Fibroblast of lung (primary cell): ENCODE data around the gene ERGIC1. TPM values are rescaled to one million over a fixed set of nuclear protein-coding genes. Genes with fewer than 3 reads are reported as not detected.

Experiments
- DNase-seq, 2 donors: peaks; one replicate each; pipeline versions ENCODE4 v3.0.0 to v3.0.0-alpha.2; 2010; ENCODE audit warnings: low read depth in 2 of 2
- H2AFZ ChIP-seq: 2 replicates; pipeline ENCODE4 v1.5.1; 2012; ENCODE audit warnings: low read length, control low read depth, inconsistent platforms
- H3K27ac ChIP-seq: 2 replicates; pipeline ENCODE4 v1.5.1; 2011; ENCODE audit warnings: low read length, control low read depth; ENCODE audit not compliant: insufficient read depth
- H3K27me3 ChIP-seq: 2 replicates; pipeline ENCODE4 v1.5.1; 2011; ENCODE audit warnings: mild to moderate bottlenecking, low read length; ENCODE audit not compliant: control insufficient read depth, insufficient read depth
- H3K36me3 ChIP-seq: 2 replicates; pipeline ENCODE4 v1.5.1; 2011; ENCODE audit warnings: low read length; ENCODE audit not compliant: control insufficient read depth, insufficient read depth
- H3K4me1 ChIP-seq: 2 replicates; pipeline ENCODE4 v1.5.1; 2011; ENCODE audit warnings: low read length; ENCODE audit not compliant: control insufficient read depth, insufficient read depth; ENCODE audit errors: extremely low read depth
- H3K4me2 ChIP-seq: 2 replicates; pipeline ENCODE4 v1.5.1; 2011; ENCODE audit warnings: low read length, control low read depth; ENCODE audit not compliant: insufficient read depth; ENCODE audit errors: extremely low read depth
- H3K4me3 ChIP-seq, 4 experiments: fragments of 200-600 bp in 1 of 4; sonication (generic) in 1 of 4; replicated peaks in 1 of 4; 2 replicates each; pipeline ENCODE4 v1.5.1; 2011 to 2016; ENCODE audit warnings: low read length in 4 of 4, low read depth in 3 of 4, mild to moderate bottlenecking in 3 of 4, control low read depth in 2 of 4, inconsistent platforms in 1 of 4, mixed read lengths in 1 of 4; ENCODE audit not compliant: insufficient read depth in 1 of 4; ENCODE audit errors: control extremely low read depth in 1 of 4
- H3K79me2 ChIP-seq: 2 replicates; pipeline ENCODE4 v1.5.1; 2012; ENCODE audit warnings: mild to moderate bottlenecking, low read length, inconsistent platforms; ENCODE audit not compliant: control insufficient read depth, insufficient read depth
- H3K9ac ChIP-seq: 2 replicates; pipeline ENCODE4 v1.5.1; 2011; ENCODE audit warnings: mild to moderate bottlenecking, low read length, control low read depth; ENCODE audit not compliant: insufficient read depth
- H3K9me3 ChIP-seq: 2 replicates; pipeline ENCODE4 v1.5.1; 2012; ENCODE audit warnings: low read depth, low read length; ENCODE audit not compliant: control insufficient read depth, insufficient read depth
- H4K20me1 ChIP-seq: 2 replicates; pipeline ENCODE4 v1.5.1; 2011; ENCODE audit warnings: low read length; ENCODE audit not compliant: control insufficient read depth, insufficient read depth; ENCODE audit errors: extremely low read depth
- CTCF ChIP-seq, 2 donors: IDR thresholded peaks in 1 of 2; conservative IDR thresholded peaks in 1 of 2; 1 replicate in 1 of 2; 2 replicates in 1 of 2; pipeline ENCODE4 v1.5.1; 2011 to 2012; ENCODE audit warnings: low read length in 2 of 2, control low read depth in 1 of 2, inconsistent platforms in 1 of 2, low read depth in 1 of 2, mild to moderate bottlenecking in 1 of 2
- EZH2 ChIP-seq: IDR thresholded peaks from 2 replicates; pipeline ENCODE4 v1.5.1; 2012; ENCODE audit warnings: low read length, control low read depth, mild to moderate bottlenecking; ENCODE audit errors: missing control alignments
- polyA plus RNA-seq, 2 donors: library from polyadenylated mRNA; depleted of rRNA in 1 of 2; stranded (reverse) in 1 of 2; unstranded in 1 of 2; fragments of >200 nt; gene quantifications; 2 replicates each; pipeline ENCODE4 v1.2.1, GENCODE V29; 2011 to 2012; ENCODE audit warnings: missing spikeins in 1 of 2
- total RNA-seq: library from RNA; depleted of rRNA; stranded (reverse); fragments of >200 nt; gene quantifications from 2 replicates; pipeline ENCODE4 v1.2.1, GENCODE V29; 2014

Gene ERGIC1
- total and polyA plus RNA-seq, 2 donors (not counting 1 experiment from before 2014, with no cell fraction given), result 113 to 171 TPM

- peak; percentile 82 to 96 for DNase-seq
- no peak overlapping the region for H3K4me2 ChIP-seq
Observed at GRCh38 chr5:172929371-172929838, 95.4 kb downstream of the ERGIC1 start.

DNA sequence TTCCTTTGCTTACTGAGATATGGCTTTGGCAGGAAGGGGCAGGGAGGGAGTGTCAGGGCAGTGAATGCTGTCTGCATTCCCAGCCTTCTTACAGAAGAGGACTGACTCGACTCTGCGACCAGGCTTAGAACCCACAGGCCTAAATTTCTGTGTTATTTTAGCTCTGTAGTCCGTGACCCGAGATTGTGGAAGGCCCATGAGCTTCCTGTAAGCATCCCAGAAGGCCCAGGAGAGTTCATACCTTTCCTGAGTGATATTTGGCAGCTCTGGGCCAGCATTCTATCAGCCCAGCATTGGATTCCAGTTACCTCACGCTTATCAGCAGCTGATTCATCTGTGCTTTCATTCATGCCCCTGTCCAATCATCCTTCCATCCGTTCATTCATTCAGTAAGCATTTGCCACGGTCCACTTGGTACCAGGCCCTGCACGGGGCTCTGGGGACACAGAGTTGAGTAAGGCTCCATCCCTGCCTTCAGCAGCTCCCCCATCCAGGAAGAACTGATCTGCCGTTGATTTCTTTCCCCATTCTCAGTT is 97.0 kb downstream of the ERGIC1 start:
- Histone ChIP-seq H3K36me3 (peaks cover 16% of the 10 kb centered on the region), H3K79me2 (no peaks in the 10 kb centered on the region), H3K9ac (peak overlapping the region; percentile 52)

More at GRCh38 chr5:172929371-172929838, 95.4 kb downstream of the ERGIC1 start:
- Histone ChIP-seq H3K36me3 (peaks cover 12% of the 10 kb centered on the region), H3K4me1 (peaks cover 19% of the 10 kb centered on the region), H3K27me3 (no peaks in the 10 kb centered on the region), H3K4me3 (no peak overlapping the region), H2AFZ (no peak overlapping the region), H3K9me3 (no peaks in the 10 kb centered on the region), H3K9ac (no peak overlapping the region), H3K79me2 (no peaks in the 10 kb centered on the region), H4K20me1 (no peaks in the 10 kb centered on the region), H3K27ac (peak overlapping the region; percentile 91)
- no peak for TF ChIP-seq CTCF (conservative IDR thresholded peaks at IDR 0.05 in 1 of 2, IDR thresholded peaks at IDR 0.05 in 1 of 2; ENCODE audit: low read depth in 1 of 2, low read length in 2 of 2)
- TF ChIP-seq EZH2, result no peak

More for the DNA sequence above, 97.0 kb downstream of the ERGIC1 start:
- DNase-seq, result peak; percentile 70 to 98
- Histone ChIP-seq H3K4me1 (peaks cover 19% of the 10 kb centered on the region), H3K27me3 (no peaks in the 10 kb centered on the region), H3K4me3 (no peak overlapping the region), H2AFZ (no peak overlapping the region), H3K9me3 (no peaks in the 10 kb centered on the region), H3K4me2 (peak overlapping the region; percentile 60), H3K27ac (peak overlapping the region; percentile 91), H4K20me1 (no peaks in the 10 kb centered on the region)
- TF ChIP-seq CTCF (conservative IDR thresholded peaks at IDR 0.05 in 1 of 2, IDR thresholded peaks at IDR 0.05 in 1 of 2; ENCODE audit: low read depth in 1 of 2, low read length in 2 of 2), result no peak
- no peak for TF ChIP-seq EZH2
